NCI-H2196 treated with DMSO at 0.1 percent for 48 hours (cell line): ENCODE measurements around the gene COMMD6.

Experiments
- DNase-seq: peaks from one replicate; lab custom pipeline; 2025; ENCODE audit not compliant: unreplicated experiment; lab: John Stamatoyannopoulos, UW

Gene COMMD6

DNA sequence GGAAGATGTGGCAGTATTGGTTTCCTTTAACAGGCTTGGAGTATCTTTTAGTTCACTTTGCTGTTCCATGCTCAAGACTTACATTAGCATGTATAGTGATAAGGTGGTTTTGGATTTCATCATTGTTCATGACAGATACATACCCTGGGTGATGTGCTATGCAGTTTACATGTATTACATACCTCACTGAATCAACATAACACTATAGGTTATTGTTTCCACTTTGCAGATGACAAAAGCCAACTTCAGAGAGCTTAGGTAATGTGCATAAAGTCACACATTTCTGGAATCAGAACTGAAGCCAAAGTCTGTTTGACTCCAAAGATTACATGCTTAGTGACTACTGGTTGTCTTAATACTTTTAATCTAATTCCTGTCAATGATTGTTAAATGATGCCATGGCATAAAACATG is 7.1 kb downstream of the COMMD6 start:
- DNase-seq, result no peak

GRCh38 chr13:75521956-75522355 is 15.7 kb downstream of the COMMD6 start:
- DNase-seq, result no peak

DNA sequence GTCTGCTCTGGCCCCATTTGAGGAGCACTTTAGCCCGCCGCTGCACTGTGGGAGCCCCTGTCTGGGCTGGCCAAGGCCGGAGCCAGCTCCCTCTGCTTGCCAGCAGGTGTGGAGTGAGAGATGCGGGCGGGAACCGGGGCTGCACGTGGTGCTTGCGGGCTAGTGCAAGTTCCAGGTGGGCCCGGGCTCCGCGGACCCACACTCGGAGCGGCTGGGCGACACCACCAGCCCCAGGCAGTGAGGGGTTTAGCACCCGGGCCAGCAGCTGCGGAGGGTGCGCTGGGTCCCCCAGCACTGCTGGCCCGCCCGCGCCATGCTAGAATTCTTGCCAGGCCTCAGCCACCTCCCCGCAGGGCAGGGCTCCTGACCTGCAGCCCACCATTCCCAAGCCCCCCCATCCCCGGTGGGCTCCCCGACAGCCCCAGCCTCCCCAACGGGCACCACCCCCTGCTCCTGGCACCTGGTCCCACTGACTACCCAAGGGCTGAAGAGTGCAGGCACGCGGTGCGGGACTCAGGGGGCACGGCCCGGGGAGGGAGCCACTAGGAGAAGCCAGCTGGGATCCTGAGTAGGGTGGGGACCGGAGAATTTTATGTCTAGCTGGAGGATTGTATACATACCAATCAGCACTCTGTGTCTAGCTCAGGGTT is 19.1 kb downstream of the COMMD6 start:
- DNase-seq, result no peak

DNA sequence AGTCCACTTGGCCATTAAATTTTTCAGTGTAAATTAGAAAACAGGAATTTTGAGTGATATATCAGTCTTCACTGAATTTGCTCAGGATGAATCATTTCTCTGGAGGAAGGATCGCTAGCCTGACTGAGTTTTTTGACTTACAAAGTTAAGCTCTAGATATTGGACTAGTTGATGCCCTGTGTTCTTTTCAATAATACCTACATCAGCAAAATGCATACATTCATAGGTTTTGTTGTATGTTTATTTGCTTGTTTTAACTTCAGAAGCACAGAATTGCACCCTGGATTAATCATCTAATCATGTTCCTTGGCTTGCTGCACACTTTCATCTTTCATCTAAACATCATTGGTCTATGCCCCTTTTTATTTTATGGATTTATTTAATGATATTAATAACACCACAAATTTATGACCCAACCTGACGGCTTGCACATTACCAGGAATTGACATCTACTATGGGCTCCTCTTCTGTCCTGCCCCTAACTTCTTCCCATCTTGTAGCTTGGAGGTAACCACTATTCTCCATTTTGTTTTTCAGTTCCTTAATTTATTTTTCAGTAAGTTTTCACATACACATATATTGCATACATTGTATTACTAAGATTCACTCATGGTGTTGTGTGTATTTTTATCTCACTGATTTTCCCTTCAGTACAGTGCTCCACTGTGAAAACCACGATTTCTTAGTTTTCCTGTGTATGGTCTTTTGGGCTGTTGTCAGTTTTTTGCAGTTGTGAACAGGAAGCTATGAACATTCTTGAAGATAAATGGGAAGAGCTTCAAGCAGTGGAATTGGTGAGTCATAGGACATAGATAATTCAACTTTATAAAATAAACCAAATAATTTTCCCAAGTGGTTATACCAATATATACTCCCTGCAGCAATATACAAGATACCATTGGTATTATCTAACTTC is 23.3 kb downstream of the COMMD6 start:
- DNase-seq, result no peak

DNA sequence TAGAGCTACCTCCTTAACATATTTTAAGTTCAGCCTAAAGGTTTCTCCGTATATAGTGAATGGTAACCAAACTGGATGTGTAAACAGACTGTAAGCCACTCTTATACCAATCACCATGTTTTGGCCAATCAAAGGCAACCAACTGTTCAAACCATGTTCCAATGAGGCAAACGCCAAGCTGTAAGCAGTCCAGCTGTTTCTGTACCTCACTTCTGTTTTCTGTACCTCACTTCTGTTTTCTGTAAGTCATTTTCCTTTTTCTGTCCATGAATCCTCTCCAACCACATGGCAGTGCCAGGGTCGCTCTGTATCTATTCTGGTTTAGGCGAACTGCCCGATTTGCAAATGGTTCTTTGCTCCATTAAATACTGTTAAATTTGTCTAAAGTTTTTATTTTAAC is 24.4 kb downstream of the COMMD6 start:
- DNase-seq, result no peak

- no peak for DNase-seq
These were observed 25.4 kb downstream of the COMMD6 start for GRCh38 chr13:75512253-75512652.

- DNase-seq, result no peak
These were observed 26.5 kb downstream of the COMMD6 start for GRCh38 chr13:75511051-75511625.

GRCh38 chr13:75508002-75508548 is 29.6 kb downstream of the COMMD6 start:
- DNase-seq, result no peak

DNA sequence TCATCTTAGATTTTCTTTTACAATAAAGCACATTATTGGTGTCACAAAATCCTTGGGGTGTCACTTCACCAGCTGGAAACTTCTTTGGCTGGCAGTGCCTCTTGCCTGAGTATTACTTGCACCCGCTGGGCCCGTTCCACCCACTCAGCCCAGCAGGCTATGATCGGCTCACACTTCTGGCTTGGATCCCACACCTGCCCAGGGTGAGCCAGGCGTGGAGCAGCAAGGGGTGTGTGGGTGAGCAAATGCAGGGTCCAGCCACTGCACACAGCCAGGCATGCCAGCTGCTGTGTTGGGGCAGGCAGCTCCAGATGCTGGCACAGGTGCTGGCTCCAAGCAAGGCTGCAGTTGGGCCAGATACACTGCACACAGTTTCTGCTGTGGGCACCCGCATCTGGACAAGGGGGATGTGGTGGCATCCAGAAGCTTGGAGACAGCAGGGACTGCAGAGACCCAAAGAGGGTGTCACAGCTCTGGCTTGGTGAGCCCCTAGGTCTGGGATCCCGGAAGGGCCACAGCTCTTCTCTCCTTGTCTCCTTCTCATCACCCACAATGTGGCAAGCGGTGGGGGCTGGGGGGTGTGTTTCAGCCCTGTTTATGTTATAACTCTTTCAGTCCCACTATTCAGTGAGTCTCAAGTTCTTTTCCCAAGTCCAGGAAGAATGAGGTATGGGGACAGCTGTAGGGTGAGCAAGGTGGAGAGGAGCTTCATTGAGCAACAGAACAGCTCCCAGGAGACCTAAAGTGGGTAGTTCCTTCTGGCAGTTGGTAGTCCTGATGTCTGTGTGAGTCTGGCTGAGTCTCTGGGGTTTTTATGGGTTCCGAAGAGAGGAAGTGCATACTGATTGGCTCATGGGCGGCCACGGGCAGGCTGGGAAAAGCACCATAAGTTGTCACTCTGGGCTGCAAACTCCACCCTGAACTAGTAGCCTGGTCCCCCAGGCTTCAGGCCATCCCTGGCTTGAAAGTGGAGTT is 30.3 kb downstream of the COMMD6 start:
- DNase-seq, result no peak

DNA sequence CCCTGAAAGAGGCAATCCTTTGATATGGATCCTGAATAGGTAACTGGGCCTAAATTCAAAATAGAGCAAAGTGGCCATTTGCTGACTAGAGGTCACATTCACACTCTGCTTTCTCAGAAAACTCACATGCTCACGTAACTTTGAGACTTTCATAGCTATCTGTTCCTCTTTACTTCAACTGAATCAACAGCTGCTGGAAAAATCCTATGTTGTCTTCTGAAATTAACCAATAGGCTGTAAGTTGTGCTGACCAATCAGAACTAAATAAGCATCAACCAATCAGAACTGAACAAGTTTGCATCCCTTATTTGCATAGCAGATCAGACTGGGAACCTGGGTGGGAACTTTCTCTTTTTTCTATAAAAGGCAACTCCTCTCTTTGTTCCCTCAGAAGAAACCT is 31.6 kb downstream of the COMMD6 start:
- no peak for DNase-seq

- DNase-seq, result no peak
These were observed 32.3 kb downstream of the COMMD6 start for GRCh38 chr13:75505327-75505726.

DNA sequence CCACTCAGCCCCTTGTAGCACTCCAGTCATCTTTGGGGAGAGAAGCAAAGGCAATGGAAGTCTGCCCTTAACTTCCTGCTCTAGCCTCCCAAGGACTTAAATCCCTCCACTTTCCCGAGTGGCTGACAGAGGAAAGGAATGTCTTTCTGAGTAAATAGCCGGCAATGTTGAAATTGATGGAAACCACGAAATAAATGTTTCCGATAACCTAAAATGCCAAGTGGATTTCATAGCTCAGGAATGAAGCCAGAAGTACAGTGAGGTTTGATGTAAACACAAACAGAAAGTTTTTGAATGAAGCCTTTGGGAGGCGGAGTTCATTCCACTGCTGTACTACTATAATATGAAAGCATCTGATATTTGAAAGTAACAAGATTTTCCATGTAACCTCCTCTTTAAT is 41.7 kb downstream of the COMMD6 start:
- DNase-seq, result no peak

DNA sequence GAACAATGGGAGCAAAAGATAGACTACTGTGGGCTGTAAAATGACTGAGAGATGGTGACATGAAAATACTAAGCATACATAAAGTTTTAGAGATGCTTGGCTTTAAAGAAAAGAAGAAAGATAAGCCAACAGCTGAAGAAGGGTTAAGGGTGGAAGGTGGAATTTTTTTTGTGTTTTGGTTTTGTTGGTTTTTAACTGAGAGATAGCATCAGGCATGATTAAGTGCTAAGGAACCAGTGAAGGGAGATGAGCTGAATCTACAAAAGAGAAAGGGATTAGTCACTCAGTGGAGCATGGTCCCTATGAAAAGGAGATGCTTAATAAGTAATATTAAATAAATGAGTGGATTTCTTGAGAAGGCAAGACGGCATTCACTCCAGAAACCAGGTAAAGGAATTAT is 43.1 kb downstream of the COMMD6 start:
- DNase-seq, result no peak

DNA sequence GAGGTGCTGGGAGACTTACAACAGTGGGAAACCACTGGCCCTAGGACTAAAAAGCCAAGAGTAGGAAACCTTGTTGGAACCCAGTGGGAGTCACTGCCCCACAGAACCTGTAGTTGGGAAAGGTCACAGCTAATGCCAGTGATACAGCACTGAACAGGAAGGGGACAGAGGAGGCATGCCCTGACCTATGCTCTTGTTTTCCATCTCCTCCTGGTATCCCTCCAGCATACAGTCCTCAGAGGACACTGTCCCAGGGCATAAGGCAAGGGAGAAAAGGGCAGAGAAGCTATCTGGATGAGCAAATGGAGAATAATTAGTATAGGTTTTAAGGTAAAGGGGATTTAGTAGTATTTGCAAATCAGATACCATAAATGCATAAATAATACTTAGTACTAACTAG is 44.5 kb downstream of the COMMD6 start:
- no peak for DNase-seq

GRCh38 chr13:75492389-75492788 is 45.3 kb downstream of the COMMD6 start:
- no peak for DNase-seq

GRCh38 chr13:75491376-75491775 is 46.3 kb downstream of the COMMD6 start:
- DNase-seq, result no peak

DNA sequence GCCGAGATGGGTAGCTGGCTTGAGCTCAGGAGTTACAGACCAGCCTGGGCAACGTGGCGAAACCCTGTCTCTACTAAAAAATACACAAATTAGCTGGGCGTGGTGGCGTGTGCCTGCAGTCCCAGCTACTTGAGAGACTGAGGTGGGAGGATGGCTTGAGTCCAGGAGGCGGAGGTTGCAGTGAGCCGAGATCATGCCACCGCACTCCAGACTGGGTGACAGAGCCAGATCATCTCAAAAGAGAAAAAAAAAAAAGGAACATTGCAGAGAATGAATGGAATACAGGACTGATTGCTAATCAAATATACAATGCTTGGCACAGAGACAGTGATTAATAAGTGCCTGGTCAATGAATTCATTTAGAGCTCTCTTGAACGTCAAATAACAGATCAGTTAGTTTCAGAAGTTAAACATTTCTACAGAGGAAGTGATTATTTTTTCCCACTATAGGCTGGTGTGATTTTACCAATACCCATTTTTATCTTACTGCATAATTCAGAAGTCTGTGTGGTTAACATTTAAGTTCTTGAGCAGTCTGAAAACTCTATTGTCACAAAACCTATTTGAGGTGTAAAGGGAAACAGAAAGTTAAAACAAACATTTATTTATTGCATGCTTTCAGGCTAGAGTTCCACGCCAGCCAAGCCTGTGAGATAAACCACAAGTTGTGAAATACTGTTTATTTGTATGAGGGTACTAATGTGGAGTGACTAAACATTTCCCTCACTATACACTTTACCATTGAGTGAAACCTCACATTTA is 48.0 kb downstream of the COMMD6 start:
- DNase-seq, result no peak

DNA sequence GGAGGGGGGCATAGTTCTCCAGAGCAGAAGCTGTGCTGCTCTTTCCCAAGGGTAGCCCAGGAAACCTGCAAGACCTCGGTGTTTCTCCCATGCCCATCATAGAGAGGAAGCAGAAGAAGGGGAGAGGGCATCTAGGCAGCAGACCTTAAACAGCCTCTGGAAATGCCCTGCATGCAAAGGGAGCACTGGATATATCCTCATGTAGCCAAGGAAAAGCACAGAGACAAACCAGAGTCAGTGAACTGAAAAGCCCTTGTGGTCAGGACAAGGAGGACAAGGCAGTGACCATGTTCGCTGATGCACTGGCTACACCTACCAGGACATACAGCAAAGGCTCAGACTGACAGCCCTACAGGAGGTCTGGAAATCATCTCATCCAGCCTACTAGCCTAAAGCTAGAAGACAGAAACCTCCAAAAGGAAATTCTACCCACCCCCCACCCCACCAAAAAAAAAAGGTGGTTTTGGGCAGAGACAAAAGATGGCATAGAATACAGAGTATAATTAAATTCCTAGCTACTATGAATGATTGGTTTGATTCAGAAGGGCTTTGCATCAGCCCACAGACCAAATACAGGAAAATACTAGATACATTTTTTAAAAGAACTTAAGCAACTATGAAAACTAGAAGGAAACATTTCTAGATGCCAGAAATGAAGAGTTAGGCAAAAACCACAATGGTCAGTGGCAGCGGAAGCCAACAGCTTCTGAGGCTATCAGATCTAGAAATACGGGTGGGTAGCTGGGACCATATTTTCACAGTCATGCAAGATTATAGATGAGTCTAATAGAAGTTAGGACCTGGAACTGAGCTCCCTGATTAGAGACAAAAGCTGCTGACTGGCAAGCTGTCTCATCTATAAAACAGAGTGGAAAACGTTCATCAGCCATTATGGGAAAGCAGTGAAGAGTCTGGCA is 51.2 kb downstream of the COMMD6 start:
- no peak for DNase-seq
